GM12873 (cell line): ENCODE data around the gene COPZ1.

Experiments used
- CTCF ChIP-seq: IDR thresholded peaks from 2 replicates; pipeline ENCODE4 v1.5.1; 2012; ENCODE audit warnings: low read depth, mild to moderate bottlenecking, moderate library complexity, low read length, control low read depth; ENCODE audit not compliant: insufficient read depth; ENCODE audit errors: missing control alignments

The COPZ1 gene

GRCh38 chr12:54324617-54325441 is at the start of gene COPZ1:
TSS of gene COPZ1 (plus strand) at chr12:54325131. CDS start at chr12:54325164, 33 bp downstream.
- peak; percentile 81 for TF ChIP-seq CTCF

GRCh38 chr12:54276368-54276767 is 48.6 kb upstream of the COPZ1 start:
- no peak for TF ChIP-seq CTCF

GRCh38 chr12:54277823-54278276 is 47.1 kb upstream of the COPZ1 start:
- no peak for TF ChIP-seq CTCF

- TF ChIP-seq CTCF, result no peak
These were observed 45.7 kb upstream of the COPZ1 start for GRCh38 chr12:54279227-54279631.

- no peak for TF ChIP-seq CTCF
These were observed 45.1 kb upstream of the COPZ1 start, which contains the start of gene CBX5 for GRCh38 chr12:54279632-54280467. TSS of gene CBX5 (minus strand) at chr12:54280122. CDS start at chr12:54257650, 22,472 bp downstream.

GRCh38 chr12:54280468-54281260 is 44.3 kb upstream of the COPZ1 start, which contains the start of gene HNRNPA1:
TSS of gene HNRNPA1 (plus strand) at chr12:54280726. CDS start at chr12:54280808, 82 bp downstream.
- no peak for TF ChIP-seq CTCF
